Tibial nerve (tissue), 4 donors: ENCODE data around the gene CTH.

ENCODE experiments used
- CTCF ChIP-seq, 5 experiments: fragments of 200-600 bp in 3 of 5; fragments of 450-650 bp in 2 of 5; sonication (generic) in 3 of 5; IDR thresholded peaks; one replicate each; pipeline ENCODE4 v1.5.1; 2016 to 2019; ENCODE audit warnings: antibody characterized with exemption in 5 of 5, mild to moderate bottlenecking in 3 of 5, moderate library complexity in 2 of 5
- EP300 ChIP-seq, 2 donors: sonication (generic); formaldehyde crosslinking; IDR thresholded peaks; one replicate each; pipeline ENCODE4 v1.6.1; 2017; ENCODE audit warnings: antibody characterized with exemption in 2 of 2, mild to moderate bottlenecking in 1 of 2
- POLR2A ChIP-seq, 2 donors: fragments of 450-650 bp; IDR thresholded peaks; one replicate each; pipeline ENCODE4 v1.6.1; 2017; ENCODE audit warnings: antibody characterized with exemption in 2 of 2, mild to moderate bottlenecking in 2 of 2, moderate library complexity in 2 of 2

- TF ChIP-seq CTCF (IDR thresholded peaks at IDR 0.05): no peak
- TF ChIP-seq POLR2A (IDR thresholded peaks at IDR 0.05): no peak
- TF ChIP-seq EP300 (IDR thresholded peaks at IDR 0.05): no peak
Measured at GRCh38 chr1:70487459-70487815, 76.4 kb downstream of the CTH start.
